Activated CD4-positive, CD25-positive, alpha-beta regulatory T cell treated with anti-CD3 and anti-CD28 coated beads, Interleukin-2, amount 50 U/mL, for 16 hours (primary cell): Measurements from ENCODE around the gene AQP5.
"Not testable (repeated sequence)": the region's sequence is repeated elsewhere in the genome, so short reads cannot be mapped to it uniquely, and the experiment has no call there.

Source experiments
- DNase-seq: peaks from one replicate; pipeline ENCODE4 v3.0.0-alpha.2; 2020; ENCODE audit warnings: low read depth, low spot score

The AQP5 gene

GRCh38 chr12:49980501-49981349 lies 19.1 kb downstream of the AQP5 start:
- DNase-seq = no peak

GRCh38 chr12:49982246-49983087 lies 20.8 kb downstream of the AQP5 start:
- no peak for DNase-seq

GRCh38 chr12:49983892-49984291 lies 22.2 kb downstream of the AQP5 start:
- no peak for DNase-seq

GRCh38 chr12:49984476-49985359 lies 23.0 kb downstream of the AQP5 start:
- no peak for DNase-seq

- no peak for DNase-seq
Measured at GRCh38 chr12:49985981-49986380, 24.3 kb downstream of the AQP5 start.

GRCh38 chr12:49986476-49986875 lies 24.8 kb downstream of the AQP5 start:
- not testable (repeated sequence) for DNase-seq

GRCh38 chr12:49987625-49988303 lies 26.1 kb downstream of the AQP5 start:
- DNase-seq = no peak

- DNase-seq = not testable (repeated sequence)
Measured at GRCh38 chr12:49989400-49989799, 27.7 kb downstream of the AQP5 start.

- DNase-seq = no peak
Measured at GRCh38 chr12:49990273-49990672, 28.6 kb downstream of the AQP5 start.

GRCh38 chr12:49998453-49998852 lies 36.8 kb downstream of the AQP5 start:
- DNase-seq = no peak

- DNase-seq = no peak
Measured at GRCh38 chr12:50003595-50003994, 41.9 kb downstream of the AQP5 start.

GRCh38 chr12:50004696-50005095 lies 43.0 kb downstream of the AQP5 start:
- DNase-seq = no peak

- no peak for DNase-seq
Measured at GRCh38 chr12:50005175-50005574, 43.5 kb downstream of the AQP5 start.

- DNase-seq = no peak
Measured at GRCh38 chr12:50006280-50006679, 44.6 kb downstream of the AQP5 start.

- no peak for DNase-seq
Measured at GRCh38 chr12:50006754-50007442, 45.2 kb downstream of the AQP5 start.

GRCh38 chr12:50013361-50014147 lies 51.9 kb downstream of the AQP5 start:
- DNase-seq = no peak

GRCh38 chr12:50014342-50014741 lies 52.7 kb downstream of the AQP5 start:
- no peak for DNase-seq
